HG02610 (cell line): ENCODE results near the gene SVOP.
"Not testable (repeated sequence)": the region's sequence is repeated elsewhere in the genome, so short reads cannot be mapped to it uniquely, and the experiment has no call there.

Source experiments
- ATAC-seq: cut with Tn5 transposase; IDR thresholded peaks from one replicate; pipeline ENCODE4 v1.9.1; 2021; ENCODE audit warnings: mild to moderate bottlenecking, moderate library complexity; ENCODE audit not compliant: unreplicated experiment

SVOP gene

DNA sequence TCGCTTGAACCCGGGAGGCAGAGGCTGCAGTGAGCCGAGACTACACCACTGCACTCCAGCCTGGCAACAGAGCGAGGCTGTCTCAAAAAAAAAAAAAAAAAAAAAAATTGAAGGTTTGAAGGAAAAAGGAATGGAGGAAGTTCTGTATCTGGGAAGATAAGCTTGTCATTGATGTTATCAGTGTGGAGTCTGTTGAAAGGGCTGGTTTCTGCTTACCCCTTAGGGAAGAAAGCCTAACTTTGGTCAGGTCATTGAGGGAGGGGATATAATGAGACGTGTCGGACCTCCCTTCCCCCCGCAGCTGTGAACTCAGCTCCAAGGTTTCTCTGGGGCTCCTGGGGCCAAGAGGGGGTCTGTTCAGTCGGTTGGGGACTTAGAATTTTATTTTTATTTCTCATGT is 124.5 kb downstream of the SVOP start:
- no peak for ATAC-seq

DNA sequence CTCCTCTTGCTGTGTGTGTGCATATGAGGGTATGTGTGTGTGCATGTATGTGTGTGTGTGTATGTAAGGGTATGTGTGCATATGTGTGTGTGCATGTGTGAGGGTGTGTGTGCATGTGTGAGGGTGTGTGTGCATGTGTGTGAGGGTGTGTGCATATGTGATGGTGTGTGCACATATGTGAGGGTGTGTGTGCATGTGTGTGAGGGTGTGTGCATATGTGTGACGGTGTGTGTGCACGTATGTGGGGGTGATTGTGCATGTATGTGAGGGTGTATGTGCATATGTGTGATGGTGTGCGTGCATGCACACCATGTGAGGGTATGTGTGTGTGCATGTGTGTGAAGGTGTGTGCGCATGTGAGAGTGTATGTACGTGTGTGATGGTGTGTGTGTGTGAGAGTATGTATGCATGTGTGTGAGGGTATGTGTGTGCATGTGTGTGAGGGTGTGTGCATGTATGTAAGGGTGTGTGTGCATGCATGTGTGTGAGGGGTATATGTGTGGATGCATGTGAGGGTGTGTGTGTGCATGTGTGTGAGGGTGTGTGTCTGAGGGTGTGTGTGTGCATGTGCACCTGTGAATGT is 125.6 kb downstream of the SVOP start:
- no peak for ATAC-seq

DNA sequence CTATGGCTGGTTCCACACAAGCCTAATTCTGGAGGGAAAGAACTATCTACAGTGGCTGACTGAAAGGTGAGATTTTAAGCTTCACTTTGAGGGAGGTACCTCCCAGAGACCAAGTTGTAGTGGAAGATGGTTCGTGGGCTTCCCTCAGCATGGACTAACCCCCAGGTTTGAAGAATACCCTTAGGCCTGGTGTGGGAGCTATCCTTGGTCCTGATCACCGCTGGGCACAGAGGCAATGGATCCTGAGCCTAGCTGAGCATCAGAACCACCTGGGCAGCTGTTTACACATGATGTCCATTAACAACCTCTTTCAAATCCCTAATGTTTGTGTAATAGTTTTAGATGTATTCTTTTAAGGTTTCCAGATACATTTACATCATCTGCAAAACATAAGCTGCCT is 130.7 kb downstream of the SVOP start:
- no peak for ATAC-seq

DNA sequence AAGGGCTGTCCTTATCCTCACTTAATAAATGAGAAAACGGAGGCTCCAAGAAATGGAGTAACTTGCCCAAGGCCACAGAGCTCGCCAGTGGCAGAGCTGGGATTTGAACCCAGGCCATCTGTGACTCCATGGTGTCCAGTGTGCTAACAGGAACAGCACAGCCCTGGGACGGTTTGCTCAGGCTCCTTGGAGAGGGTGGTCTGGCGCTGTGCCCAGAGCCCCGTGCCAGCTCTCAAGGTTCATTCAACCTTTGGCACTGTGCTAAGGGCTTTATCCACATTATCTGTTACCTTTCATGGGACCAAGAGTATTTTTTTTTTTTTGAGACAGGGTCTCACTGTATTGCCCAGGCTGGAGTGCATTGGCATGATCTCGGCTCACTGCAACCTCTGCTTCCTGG is 132.8 kb downstream of the SVOP start:
- ATAC-seq, result no peak

DNA sequence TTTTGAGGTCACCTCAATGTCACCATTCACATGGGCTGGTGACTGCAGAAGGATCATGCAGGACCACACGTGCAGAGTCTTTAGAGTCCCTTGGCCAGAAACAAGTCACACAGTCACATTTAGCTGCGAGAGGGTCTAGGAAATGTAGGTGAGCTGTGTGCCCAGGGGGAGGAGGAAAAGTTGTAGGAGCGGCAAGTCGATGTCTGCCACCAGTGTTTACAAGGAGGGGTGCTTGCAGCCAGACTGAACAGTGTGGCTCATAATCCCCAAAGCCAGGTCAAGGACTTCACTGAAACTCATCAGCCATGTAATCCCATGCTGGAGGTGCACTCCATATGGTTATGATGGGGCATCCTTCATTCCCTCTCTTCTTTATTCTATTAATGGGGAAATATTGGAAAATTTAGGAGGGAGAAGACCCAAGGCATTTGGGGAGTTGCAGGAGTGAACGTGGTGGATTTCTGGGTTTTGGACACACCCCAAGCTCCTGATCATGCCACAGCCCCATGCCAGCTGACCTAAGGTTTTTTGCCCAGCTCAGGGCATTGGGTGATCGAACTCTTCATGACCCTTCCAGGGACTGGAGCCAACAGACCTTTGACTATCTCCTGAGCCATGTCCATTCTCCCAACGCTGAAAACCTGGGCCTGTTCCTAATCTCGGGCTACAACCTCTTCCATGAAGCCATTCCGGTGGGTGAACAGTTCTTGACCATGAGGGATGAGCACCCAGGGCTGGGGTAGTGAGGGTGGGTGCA is 133.8 kb downstream of the SVOP start:
- ATAC-seq, result no peak

DNA sequence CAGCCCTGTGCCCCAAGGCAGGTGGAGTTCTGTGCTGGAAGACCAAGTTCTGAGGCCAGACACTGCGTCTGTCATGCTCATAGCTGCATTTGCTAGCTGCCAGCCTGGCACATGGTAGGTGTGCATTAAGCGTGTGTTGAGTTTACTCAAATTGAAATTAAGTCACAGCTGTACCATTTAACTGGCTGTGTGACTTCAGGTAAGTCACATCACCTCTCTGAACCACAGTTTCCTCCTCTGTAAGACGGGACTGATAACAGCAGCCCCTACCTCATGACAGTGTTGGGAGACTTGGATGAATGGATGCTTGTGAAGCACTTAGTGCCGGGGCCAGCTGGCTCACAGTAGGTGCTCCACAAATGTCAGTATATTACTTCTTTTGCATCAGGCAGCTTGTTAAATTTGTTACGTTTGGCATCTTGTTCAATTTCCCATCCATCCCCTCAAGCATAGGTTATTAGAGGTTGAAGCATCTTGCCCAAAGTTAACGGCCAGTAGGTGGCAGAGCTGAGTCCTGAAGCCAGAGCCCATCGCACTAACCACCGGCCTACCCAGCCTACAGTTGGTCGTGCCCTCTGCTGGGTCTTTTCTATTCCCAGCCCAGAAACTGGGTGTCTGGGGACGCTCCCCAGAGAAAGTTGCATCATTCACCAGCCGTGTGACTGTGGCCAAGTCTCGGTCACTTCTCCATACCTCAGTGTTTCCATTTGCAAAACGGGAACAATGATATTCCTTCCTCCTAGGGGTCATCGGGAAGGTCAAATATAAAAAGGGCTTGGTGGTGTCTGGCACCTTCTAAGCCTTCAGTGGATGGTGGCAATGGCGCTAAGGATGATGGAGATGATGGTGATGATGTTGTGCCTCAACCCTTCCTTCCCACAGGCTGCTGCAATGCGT is 136.5 kb downstream of the SVOP start:
- no peak for ATAC-seq

DNA sequence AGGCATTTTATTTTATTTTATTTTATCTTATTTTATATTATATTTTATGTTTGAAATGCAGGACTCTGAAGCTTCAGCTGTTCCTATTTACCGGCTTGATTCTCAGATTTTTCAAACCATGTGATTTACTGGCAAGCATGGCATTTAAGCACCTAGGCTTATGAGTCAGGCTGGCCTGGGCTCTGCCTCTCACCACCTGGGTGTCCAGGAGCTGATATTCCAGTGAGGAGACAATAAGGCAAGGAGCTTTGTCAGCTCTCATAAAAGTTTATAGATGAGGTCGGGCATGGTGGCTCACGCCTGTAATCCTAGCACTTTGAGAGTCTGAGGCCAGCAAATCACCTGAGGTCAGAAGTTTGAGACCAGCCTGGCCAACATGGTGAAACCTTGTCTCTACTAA is 138.9 kb downstream of the SVOP start:
- no peak for ATAC-seq

DNA sequence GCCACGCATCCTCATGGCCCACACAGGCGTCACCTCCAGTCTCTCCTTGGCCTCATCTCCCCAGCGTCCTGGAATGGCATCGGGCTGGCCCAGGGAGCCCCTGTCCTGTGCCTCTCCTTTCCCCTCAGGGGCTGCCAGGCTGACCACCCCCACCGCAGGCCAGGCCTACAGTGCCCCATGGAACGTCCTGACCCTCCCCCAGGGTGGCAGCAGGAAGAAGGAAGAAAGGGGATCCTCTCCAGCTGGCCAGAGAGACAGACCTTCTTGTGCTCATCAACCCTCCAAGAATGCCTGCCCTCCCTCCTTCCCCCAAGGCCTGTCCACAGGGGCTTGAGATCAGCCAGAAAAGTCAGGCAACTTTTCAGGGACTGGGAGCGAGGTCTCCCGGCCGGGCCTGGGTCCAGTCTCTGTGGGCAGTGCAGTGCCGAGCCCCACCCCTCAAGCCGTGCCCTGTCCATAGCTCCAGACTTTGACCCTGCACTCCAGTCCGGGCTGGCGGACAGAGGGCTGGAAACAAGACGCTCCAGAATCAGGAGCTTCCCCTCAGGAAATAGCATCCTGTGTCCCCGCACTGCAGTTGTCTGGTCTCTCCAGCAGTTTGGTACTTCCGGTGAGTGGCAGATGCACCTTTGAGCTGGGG is 141.1 kb downstream of the SVOP start, which contains the start of gene DAO:
TSS of gene DAO (plus strand) at position 478 of the 640 bp plus-strand sequence. CDS start 4,915 bp downstream, outside the sequence.
- ATAC-seq, result no peak

DNA sequence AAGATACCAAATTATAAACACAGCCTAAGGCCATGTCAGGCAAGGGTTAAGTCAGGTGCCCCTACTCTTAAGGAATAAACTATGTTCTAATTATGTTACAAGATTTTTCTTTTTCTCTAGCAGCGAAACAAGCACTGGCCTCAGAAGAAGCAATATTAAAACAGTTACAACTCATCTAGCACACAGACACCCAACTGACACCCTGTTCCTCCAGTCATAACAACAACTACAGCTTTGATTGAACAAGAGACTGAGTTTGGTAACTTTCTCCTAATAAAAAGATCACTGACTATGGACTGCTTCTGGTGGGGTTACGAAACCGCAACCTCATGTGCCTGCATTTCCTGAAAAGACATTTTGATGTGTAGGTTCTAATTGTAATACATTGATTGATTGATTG is 144.3 kb downstream of the SVOP start:
- no peak for ATAC-seq

DNA sequence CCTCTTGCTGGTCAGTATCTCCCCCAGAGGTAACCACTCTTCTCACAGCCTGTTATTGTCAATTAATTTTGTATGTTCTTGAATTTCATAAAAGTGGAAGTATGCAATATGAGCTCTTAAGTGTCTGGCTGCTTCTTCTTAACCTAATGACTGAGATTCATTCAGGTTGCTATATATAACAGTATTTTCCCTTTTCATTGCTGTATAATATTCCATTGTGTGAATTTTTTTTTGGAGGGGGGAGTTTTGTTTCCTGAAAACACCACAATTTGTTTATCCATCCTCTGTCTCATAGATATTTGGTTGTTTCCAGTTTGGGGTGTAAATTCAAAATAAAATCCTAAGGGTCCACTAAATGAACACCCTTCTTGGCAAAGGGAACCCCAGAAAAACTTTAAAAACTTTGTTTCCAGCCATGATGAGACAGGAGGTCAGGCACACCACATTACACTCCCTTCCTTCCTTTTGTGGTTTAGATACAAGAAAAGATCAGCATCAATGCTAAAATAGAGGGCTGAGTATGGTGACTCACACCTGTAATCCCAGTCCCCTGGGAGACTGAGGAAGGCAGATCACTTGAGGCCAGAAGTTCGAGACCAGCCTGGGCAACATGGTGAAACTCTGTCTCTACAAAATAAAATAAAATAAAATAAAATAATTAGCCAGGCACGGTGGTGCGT is 145.0 kb downstream of the SVOP start:
- no peak for ATAC-seq

DNA sequence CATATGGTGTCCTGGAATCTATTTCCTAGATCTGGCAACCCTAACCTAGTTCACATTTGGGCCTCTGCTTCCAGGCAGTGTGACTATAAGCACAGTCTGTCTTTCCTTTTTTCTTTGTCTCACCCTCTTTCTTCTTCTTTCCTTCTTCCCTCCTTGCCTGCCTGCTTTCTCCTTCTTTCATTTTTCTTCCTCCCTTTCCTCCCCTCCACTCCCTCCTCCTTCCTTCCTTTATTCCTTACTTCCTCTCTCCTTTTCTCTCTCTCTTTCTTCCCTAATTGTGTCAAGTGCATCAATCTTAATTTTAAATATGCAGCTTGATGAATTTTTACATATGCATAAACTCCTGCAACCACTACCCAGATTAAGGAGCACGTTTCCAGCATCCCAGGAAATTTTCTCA is 145.6 kb downstream of the SVOP start:
- no peak for ATAC-seq

DNA sequence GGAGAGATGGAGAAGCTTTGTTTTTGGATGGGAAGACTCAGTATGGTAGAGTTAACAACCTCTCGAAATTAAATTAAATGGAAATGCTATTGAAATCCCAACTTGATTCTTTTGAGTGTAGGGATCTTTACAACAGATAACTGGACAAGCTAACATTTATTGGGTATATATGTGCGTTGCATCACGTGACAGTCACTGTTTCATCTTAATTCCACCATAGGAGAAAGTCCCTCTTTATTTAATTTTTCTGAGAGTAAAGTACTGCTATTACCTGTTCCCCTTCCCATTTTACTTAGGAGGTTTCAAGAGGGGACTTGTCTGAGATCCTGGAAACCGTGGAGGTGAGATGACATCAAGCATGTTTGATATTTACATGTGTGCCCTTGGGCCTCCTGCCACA is 152.1 kb downstream of the SVOP start:
- ATAC-seq, result no peak

DNA sequence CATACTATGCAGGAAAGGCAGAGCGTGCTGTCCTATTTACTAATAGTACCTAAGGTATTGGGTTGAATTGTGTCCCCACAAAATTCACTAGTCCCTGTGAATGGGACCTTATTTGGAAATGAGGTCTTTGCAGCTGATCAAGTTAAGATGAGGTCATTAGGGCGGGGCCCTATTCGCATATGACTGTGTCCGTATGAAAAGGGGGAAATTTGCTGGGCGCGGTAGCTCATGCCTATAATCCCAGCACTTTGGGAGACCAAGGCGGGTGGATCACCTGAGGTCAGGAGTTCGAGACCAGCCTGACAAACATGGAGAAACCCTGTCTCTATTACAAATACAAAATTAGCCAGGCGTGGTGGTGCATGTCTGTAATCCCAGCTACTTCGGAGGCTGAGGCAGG is 154.8 kb downstream of the SVOP start:
- ATAC-seq, result not testable (repeated sequence)

DNA sequence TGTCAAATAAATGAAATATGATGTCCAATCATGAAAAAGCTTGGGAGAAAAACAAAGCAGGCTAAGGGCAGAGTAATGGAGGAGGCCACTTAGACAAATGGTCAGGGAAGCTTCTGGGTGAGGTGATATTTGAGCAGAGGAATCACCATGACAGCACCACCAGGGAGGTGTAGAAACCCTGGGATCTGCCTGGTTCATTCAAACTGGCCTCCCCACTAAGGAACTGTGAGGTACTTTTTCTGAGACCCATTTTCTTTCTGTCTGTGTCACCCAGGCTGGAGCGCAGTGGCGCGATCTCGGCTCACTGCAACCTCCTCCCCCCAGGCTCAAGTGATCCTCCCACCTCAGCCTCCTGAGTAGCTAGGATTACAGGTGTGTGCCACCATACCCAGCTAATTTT is 155.7 kb downstream of the SVOP start:
- no peak for ATAC-seq

DNA sequence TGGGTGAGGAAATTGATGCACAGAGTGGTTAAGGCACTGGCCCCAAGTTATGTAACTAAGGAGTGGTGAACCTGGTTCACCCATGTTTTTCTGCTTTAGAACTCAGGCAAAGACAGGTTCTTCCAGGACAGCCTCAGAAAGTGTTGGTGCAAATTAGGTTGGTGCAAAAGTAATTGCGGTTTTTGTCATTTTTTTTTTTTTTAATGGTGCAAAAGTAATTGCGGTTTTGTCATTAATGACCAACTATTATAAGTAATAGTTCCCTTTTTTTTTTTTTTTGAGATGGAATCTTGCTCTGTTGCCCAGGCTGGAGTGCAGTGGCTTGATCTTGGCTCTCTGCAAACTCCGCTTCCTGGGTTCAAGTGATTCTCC is 158.3 kb downstream of the SVOP start:
- no peak for ATAC-seq

DNA sequence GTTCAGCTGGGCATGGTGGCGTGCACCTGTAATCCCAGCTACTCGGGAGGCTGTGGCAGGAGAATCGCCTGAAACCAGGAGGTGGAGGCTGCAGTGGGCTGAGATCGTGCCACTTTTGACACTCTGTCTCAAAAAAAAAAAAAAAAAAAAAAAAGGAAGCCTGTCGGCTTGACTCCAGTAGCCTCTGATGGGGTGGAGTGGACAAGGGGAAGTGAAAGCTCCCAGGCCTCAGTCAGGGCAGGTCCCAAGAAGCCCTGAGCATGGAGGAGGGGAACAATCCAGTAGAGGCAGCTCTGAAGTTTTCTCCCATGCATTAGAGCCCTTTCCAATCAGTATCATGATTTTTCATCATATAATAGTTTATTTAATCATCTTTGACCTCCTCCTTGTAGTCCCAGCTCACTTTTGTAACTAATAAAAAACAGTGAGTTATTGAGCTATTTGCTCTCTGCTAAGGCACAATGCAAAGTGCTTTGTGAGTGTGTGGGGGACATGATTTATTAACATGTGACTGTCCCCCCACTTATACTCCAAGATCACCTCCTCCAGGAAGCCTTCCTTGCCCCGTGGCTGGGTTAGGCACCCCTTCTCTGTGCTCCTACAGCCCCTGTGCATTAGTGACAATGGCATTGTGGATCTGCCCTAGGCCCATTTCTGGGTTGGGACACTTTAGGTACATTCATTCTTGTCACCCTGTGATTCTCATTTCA is 158.8 kb downstream of the SVOP start:
- ATAC-seq, result no peak

DNA sequence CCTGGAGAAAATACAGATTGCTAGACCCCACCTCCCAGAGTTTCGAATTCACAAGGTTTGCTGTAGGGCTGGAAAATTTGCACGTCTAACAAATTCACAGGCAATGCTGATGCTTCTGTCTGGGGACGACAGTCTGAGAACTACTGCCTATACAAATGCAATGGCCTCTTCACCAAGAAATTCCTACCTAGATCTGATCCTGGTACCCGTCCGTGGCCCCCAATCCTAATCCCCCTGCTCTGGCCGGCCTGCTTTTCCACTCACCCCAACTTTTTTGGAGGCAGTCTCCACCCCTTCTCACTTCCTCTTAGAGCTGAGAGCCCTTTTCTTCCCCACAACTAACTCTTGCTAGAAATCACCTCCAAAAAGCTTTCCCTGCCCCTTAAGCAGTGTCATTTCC is 160.4 kb downstream of the SVOP start:
- ATAC-seq, result no peak

DNA sequence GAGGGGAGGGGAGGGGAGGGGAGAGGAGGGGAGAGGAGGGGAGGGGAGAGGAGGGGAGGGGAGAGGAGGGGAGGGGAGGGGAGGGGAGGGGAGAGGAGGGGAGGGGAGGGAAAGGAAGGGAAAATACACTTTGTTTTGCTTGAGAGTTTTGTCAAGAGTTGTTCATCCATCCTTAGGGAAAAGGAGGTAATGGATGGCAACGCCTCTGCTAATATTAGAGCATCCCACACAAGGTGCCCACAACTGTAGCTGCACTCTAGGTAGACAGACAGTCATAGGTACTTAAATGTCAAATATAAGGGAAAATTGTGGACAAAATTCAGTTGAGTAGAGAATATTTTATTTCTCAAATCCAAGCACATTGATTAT is 161.0 kb downstream of the SVOP start:
- no peak for ATAC-seq

DNA sequence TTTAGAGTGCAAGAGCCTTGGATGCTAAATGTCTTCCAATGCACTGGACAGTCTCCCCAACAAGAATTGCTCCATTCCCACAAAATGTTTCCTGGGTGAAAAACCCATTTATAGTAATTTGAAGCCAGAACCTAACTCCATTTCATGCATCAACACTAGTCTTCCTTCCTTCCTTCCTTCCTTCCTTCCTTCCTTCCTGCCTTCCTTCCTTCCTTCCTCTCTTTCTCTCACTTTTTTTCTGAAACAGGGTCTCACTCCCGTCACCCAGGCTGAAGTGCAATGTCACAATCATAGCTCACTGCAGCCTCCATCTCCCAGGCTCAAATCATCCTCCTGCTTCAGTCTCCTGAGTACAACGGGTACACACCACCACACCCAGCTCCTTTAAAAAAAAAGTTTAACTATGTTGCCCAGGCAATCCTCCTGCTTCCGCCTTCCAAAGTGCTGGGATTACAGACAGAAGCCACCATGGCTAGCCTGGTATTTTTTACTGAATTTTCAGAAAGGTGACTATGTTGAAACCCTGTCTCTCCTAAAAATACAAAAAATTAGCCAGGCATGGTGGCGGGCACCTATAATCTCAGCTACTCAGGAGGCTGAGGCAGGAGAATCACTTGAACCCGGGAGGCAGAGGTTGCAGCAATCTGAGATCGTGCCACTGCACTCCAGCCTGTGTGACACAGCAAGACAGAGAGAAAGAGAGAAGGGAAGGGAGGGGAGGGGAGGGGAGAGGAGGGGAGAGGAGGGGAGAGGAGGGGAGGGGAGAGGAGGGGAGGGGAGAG is 161.5 kb downstream of the SVOP start:
- ATAC-seq, result not testable (repeated sequence)
